ENCODE measurements around the gene CPEB4. TPM values are rescaled to one million over a fixed set of nuclear protein-coding genes. Genes with fewer than 3 reads are reported as not detected.

Gene CPEB4
- total and polyA plus RNA-seq, 2 of the 8 experiments (the other 6 are each of a cell fraction or from before 2014, with no cell fraction given), result 8.4 to 13.4 TPM

GRCh38 chr5:173864126-173865050, 23.8 kb upstream of the CPEB4 start (continued):
- no peak for TF ChIP-seq CHD7 (IDR thresholded peaks at IDR 0.05; ENCODE audit: insufficient replicate concordance, low read length)
- TF ChIP-seq GTF2F1 (IDR thresholded peaks at IDR 0.05; ENCODE audit: borderline replicate concordance, low read depth, low read length), result no peak
- TF ChIP-seq TAF1 (IDR thresholded peaks at IDR 0.05; ENCODE audit: low read depth, low read length), result no peak

All from H1 (cell line).